A673 (cell line): ENCODE results near the gene PRKCQ. TPM values are rescaled to one million over a fixed set of nuclear protein-coding genes. Genes with fewer than 3 reads are reported as not detected.

ENCODE experiments used
- BruUV-seq: library from RNA; stranded (reverse); fragments of 400-500 nt; replicated peaks from 2 replicates; lab custom pipeline; 2021; lab: Mats Ljungman, UMichigan
- CTCF ChIA-PET: fragments of 300-600 bp; sonication (Branson Sonifier 250); formaldehyde crosslinking; loops from one replicate; lab custom pipeline; 2022; ENCODE audit warnings: antibody characterized with exemption; lab: Charles Lee
- POLR2A ChIA-PET: fragments of 300-600 bp; sonication (Branson Sonifier 250); formaldehyde crosslinking; loops from one replicate; lab custom pipeline; 2022; ENCODE audit warnings: antibody characterized with exemption; ENCODE audit not compliant: low non-redundant PET; lab: Charles Lee
- DNase-seq: peaks from one replicate; pipeline ENCODE4 v3.0.0-alpha.2; 2015; ENCODE audit warnings: low spot score
- H3K27ac ChIP-seq: fragments of 200-600 bp; sonication (generic); 2 replicates; pipeline ENCODE4 v1.5.1; 2016; ENCODE audit warnings: mixed run types, low read depth, mild to moderate bottlenecking, mixed read lengths, antibody characterized with exemption, low read length; ENCODE audit not compliant: poor library complexity, severe bottlenecking
- H3K27me3 ChIP-seq: fragments of 200-600 bp; sonication (generic); replicated peaks from 2 replicates; pipeline ENCODE4 v1.6.1; 2017; ENCODE audit warnings: mixed run types, low read depth, mild to moderate bottlenecking, mixed read lengths, antibody characterized with exemption, low read length; ENCODE audit not compliant: insufficient read depth, poor library complexity
- H3K36me3 ChIP-seq: fragments of 200-600 bp; sonication (generic); 2 replicates; pipeline ENCODE4 v1.6.1; 2016; ENCODE audit warnings: mixed run types, mild to moderate bottlenecking, mixed read lengths, antibody characterized with exemption, low read length; ENCODE audit not compliant: insufficient read depth, poor library complexity, severe bottlenecking
- H3K4me1 ChIP-seq: fragments of 200-600 bp; sonication (generic); 2 replicates; pipeline ENCODE4 v1.6.1; 2017; ENCODE audit warnings: mixed run types, mild to moderate bottlenecking, mixed read lengths, antibody characterized with exemption, low read length; ENCODE audit not compliant: insufficient read depth, poor library complexity, severe bottlenecking
- H3K4me3 ChIP-seq: fragments of 200-600 bp; sonication (generic); 2 replicates; pipeline ENCODE4 v1.5.1; 2016; ENCODE audit warnings: low read depth, mixed run types, mild to moderate bottlenecking, mixed read lengths, low read length; ENCODE audit not compliant: poor library complexity, severe bottlenecking
- H3K9me3 ChIP-seq: fragments of 200-600 bp; sonication (generic); 2 replicates; pipeline ENCODE4 v1.6.1; 2016; ENCODE audit warnings: mixed run types, low read depth, mild to moderate bottlenecking, mixed read lengths, antibody characterized with exemption, low read length; ENCODE audit not compliant: poor library complexity, severe bottlenecking
- CTCF ChIP-seq: fragments of 300-800, 200-600 bp; sonication (generic); conservative IDR thresholded peaks from 2 replicates; pipeline ENCODE4 v1.5.1; 2017; ENCODE audit warnings: low read depth, mild to moderate bottlenecking, antibody characterized with exemption, low read length, moderate library complexity, mixed read lengths
- EZH2 ChIP-seq: fragments of 200-600 bp; sonication (generic); IDR thresholded peaks from 2 replicates; pipeline ENCODE4 v1.6.1; 2017; ENCODE audit warnings: borderline replicate concordance, low read depth, mild to moderate bottlenecking, mixed read lengths, antibody characterized with exemption, low read length; ENCODE audit not compliant: poor library complexity, severe bottlenecking
- intact Hi-C: fragments of 100-400 bp; cut with micrococcal nuclease; formaldehyde crosslinking; loops from one replicate; pipeline ENCODE4 v1.10.0; 2022; ENCODE audit not compliant: unreplicated experiment
- total RNA-seq: library from RNA; stranded (reverse); gene quantifications from 2 replicates; pipeline ENCODE4 v1.2.3, GENCODE V29; 2021

Gene PRKCQ
- total RNA-seq, 1 experiment from 2014 or later = not detected

GRCh38 chr10:6522230-6522629 lies 57.8 kb downstream of the PRKCQ start:
- no TSS peak for BruUV-seq
- TF ChIP-seq EZH2 (no peak), CTCF (no peak)
- Histone ChIP-seq H3K27me3 (peaks cover 91% of the 10 kb centered on the region), H3K27ac (no peak overlapping the region), H3K4me3 (no peak overlapping the region), H3K4me1 (no peaks in the 10 kb centered on the region), H3K36me3 (no peaks in the 10 kb centered on the region), H3K9me3 (no peaks in the 10 kb centered on the region)
- CTCF ChIA-PET = no interaction called here
- no peak for DNase-seq
- intact Hi-C loops = no loop called here
- POLR2A ChIA-PET = no interaction called here

- POLR2A ChIA-PET = no interaction called here
- intact Hi-C loops = no loop called here
- CTCF ChIA-PET = no interaction called here
Observed at GRCh38 chr10:6520138-6520537, 59.9 kb downstream of the PRKCQ start.

GRCh38 chr10:6518791-6519429 lies 61.2 kb downstream of the PRKCQ start:
- ChIA-PET CTCF (no interaction called here), POLR2A (no interaction called here)
- BruUV-seq = no TSS peak
- H3K4me1 ChIP-seq = no peaks in the 10 kb centered on the region
- H3K4me3 ChIP-seq = no peak overlapping the region
- peaks cover 92% of the 10 kb centered on the region for H3K27me3 ChIP-seq
- TF ChIP-seq CTCF (no peak), EZH2 (no peak)
- intact Hi-C loops = no loop called here
- H3K36me3 ChIP-seq = no peaks in the 10 kb centered on the region
- no peak overlapping the region for H3K27ac ChIP-seq
- H3K9me3 ChIP-seq = no peaks in the 10 kb centered on the region
- DNase-seq = no peak

More at GRCh38 chr10:6520138-6520537, 59.9 kb downstream of the PRKCQ start:
- no peak for TF ChIP-seq EZH2
- no peak for TF ChIP-seq CTCF
- Histone ChIP-seq H3K4me3 (no peak overlapping the region), H3K36me3 (no peaks in the 10 kb centered on the region), H3K4me1 (no peaks in the 10 kb centered on the region), H3K27me3 (peaks cover 92% of the 10 kb centered on the region), H3K9me3 (no peaks in the 10 kb centered on the region), H3K27ac (no peak overlapping the region)
- DNase-seq = no peak
- no TSS peak for BruUV-seq
